NCI-H1930 (cell line): Measurements from ENCODE around the gene TRIOBP.

Experiments
- DNase-seq, 2 experiments: peaks; one replicate each; lab custom pipeline; 2025; lab: John Stamatoyannopoulos, UW

The TRIOBP gene

GRCh38 chr22:37750596-37751162 is 53.8 kb downstream of the TRIOBP start:
- DNase-seq: no peak

- no peak for DNase-seq
These were observed 54.8 kb downstream of the TRIOBP start for GRCh38 chr22:37751449-37752188.

GRCh38 chr22:37752189-37753087 is 55.6 kb downstream of the TRIOBP start:
- no peak for DNase-seq

- no peak for DNase-seq
These were observed 56.9 kb downstream of the TRIOBP start for GRCh38 chr22:37753746-37754145.

GRCh38 chr22:37757663-37758062 is 60.8 kb downstream of the TRIOBP start:
- no peak for DNase-seq

GRCh38 chr22:37758694-37759093 is 61.8 kb downstream of the TRIOBP start:
- no peak for DNase-seq

GRCh38 chr22:37759281-37759680 is 62.4 kb downstream of the TRIOBP start:
- no peak for DNase-seq

- no peak for DNase-seq
These were observed 63.3 kb downstream of the TRIOBP start for GRCh38 chr22:37760152-37760551.

- DNase-seq: no peak
These were observed 65.6 kb downstream of the TRIOBP start for GRCh38 chr22:37762389-37762836.

GRCh38 chr22:37763012-37763411 is 66.2 kb downstream of the TRIOBP start:
- DNase-seq: no peak

- DNase-seq: no peak
These were observed 66.8 kb downstream of the TRIOBP start for GRCh38 chr22:37763652-37764051.

GRCh38 chr22:37764622-37765021 is 67.8 kb downstream of the TRIOBP start:
- DNase-seq: no peak

GRCh38 chr22:37765498-37765897 is 68.7 kb downstream of the TRIOBP start:
- no peak for DNase-seq

GRCh38 chr22:37765953-37766576 is 69.2 kb downstream of the TRIOBP start:
- no peak for DNase-seq

- no peak for DNase-seq
These were observed 71.4 kb downstream of the TRIOBP start for GRCh38 chr22:37768273-37768672.

GRCh38 chr22:37769056-37769455 is 72.2 kb downstream of the TRIOBP start:
- DNase-seq: no peak

GRCh38 chr22:37771081-37771480 is 74.2 kb downstream of the TRIOBP start:
- DNase-seq: no peak

GRCh38 chr22:37771702-37772427 is 75.0 kb downstream of the TRIOBP start:
- no peak for DNase-seq

- DNase-seq: no peak
These were observed 77.9 kb downstream of the TRIOBP start for GRCh38 chr22:37774728-37775127.

GRCh38 chr22:37775785-37776638 is 79.2 kb downstream of the TRIOBP start:
- no peak for DNase-seq

- no peak for DNase-seq
These were observed 79.8 kb downstream of the TRIOBP start for GRCh38 chr22:37776639-37777005.
